A549 (cell line): ENCODE measurements around the gene CTIF.

ENCODE experiments used
- CBX8 ChIP-seq: fragments of 200-600 bp; sonication (generic); IDR thresholded peaks from 2 replicates; pipeline ENCODE4 v1.6.1; 2016
- CEBPB ChIP-seq, 2 experiments: fragments of >200 bp in 1 of 2; sonication (Bioruptor Twin) in 1 of 2; formaldehyde crosslinking in 1 of 2; IDR thresholded peaks; 2 replicates each; pipeline ENCODE4 v1.6.1; 2012 to 2016
- TF ChIP-seq, protein P1 (sequence below): fragments of >200 bp; sonication (Bioruptor Twin); formaldehyde crosslinking; IDR thresholded peaks from 3 replicates; pipeline ENCODE4 v1.5.1; 2016
- TF ChIP-seq, protein P2 (sequence below): fragments of >200 bp; sonication (Bioruptor Twin); formaldehyde crosslinking; IDR thresholded peaks from 3 replicates; pipeline ENCODE4 v1.6.1; 2016

DNA sequence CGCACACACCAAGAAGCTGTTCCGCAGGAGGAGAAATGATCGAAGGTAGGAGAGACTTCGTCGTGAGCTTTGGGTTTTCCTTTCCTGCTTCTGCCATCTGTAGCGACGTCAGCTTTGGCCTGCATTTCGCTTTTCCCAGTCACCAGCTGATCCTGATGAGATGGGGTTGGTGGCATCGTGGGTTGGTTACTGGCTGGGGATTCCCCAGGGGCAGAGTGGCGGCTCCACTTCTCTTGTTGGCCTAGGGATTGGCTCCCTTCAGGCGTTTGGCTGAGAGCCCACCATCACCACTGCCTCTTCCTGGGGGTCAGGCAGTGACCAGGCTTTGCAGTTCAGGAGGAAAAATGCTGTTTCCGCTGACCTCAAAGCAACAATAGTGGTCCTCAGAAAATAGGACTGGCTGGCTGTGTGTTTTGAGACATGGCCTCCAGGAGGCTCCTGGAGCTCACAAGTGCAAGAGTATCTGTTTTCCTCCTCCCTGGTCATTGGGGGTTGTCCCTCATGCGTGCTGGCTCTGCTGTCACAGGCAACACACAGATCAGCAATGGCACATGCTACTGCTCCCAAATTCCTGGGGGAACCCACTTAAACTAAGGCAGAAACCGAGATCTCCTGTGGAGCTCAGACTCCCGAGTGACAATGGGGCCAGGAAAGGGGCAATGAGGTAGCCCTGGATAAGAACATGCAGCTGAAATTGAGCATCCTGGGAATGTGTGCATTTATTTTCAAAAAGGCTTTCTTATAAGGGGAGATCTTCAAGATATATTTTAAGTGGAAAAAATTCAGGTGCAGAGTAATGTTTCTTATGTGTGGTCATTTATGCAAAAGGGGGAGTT is 173.0 kb downstream of the CTIF start:
- TF ChIP-seq, protein P1, sequence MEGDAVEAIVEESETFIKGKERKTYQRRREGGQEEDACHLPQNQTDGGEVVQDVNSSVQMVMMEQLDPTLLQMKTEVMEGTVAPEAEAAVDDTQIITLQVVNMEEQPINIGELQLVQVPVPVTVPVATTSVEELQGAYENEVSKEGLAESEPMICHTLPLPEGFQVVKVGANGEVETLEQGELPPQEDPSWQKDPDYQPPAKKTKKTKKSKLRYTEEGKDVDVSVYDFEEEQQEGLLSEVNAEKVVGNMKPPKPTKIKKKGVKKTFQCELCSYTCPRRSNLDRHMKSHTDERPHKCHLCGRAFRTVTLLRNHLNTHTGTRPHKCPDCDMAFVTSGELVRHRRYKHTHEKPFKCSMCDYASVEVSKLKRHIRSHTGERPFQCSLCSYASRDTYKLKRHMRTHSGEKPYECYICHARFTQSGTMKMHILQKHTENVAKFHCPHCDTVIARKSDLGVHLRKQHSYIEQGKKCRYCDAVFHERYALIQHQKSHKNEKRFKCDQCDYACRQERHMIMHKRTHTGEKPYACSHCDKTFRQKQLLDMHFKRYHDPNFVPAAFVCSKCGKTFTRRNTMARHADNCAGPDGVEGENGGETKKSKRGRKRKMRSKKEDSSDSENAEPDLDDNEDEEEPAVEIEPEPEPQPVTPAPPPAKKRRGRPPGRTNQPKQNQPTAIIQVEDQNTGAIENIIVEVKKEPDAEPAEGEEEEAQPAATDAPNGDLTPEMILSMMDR, result no peak
- no peak for TF ChIP-seq CBX8
- TF ChIP-seq CEBPB (IDR thresholded peaks at IDR 0.05), result no peak
- TF ChIP-seq, protein P2, sequence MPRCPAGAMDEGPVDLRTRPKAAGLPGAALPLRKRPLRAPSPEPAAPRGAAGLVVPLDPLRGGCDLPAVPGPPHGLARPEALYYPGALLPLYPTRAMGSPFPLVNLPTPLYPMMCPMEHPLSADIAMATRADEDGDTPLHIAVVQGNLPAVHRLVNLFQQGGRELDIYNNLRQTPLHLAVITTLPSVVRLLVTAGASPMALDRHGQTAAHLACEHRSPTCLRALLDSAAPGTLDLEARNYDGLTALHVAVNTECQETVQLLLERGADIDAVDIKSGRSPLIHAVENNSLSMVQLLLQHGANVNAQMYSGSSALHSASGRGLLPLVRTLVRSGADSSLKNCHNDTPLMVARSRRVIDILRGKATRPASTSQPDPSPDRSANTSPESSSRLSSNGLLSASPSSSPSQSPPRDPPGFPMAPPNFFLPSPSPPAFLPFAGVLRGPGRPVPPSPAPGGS, result no peak
